HL-60/S4 treated with phorbol 12-myristate 13-acetate at 8.2 ng/mL for 4 days and 3 days (cell line): Measurements from ENCODE around the gene AKAP17A.
"Not testable (repeated sequence)": the region's sequence is repeated elsewhere in the genome, so short reads cannot be mapped to it uniquely, and the experiment has no call there.

Experiments used
- in situ Hi-C: fragments of 300-500 bp; cut with MboI; formaldehyde crosslinking; loops from 2 replicates; pipeline ENCODE4 v1.15.0; 2022; ENCODE audit warnings: low sequenced_read_pairs

The AKAP17A gene

DNA sequence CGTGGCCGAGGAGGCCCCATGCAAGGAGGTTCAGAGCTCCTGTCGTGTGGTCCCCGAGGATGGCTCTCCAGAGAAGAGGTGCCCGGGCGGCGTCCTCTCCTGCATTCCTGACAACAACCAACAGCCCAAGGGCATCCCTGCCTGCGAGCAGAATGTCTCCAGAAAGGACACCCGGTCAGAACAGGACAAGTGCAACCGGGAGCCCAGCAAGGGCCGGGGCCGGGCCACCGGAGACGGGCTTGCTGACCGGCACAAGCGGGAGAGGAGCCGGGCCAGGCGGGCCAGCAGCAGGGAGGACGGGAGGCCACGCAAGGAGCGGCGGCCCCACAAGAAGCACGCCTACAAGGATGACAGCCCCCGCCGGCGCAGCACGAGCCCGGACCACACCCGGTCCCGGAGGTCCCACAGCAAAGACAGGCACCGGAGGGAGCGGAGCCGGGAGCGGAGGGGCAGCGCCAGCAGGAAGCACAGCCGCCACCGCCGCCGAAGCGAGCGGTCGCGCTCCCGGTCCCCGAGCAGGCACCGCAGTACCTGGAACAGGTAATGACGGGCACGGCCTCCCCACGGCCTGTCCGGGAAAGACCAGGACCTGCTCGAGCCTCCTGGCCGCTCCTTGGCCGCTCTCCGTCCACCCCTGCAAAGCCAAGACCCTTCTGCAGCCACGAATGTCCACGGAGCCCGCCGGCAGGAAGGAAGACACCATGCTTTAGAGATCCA lies 9.8 kb downstream of the AKAP17A start:
- in situ Hi-C loops = no loop called here

DNA sequence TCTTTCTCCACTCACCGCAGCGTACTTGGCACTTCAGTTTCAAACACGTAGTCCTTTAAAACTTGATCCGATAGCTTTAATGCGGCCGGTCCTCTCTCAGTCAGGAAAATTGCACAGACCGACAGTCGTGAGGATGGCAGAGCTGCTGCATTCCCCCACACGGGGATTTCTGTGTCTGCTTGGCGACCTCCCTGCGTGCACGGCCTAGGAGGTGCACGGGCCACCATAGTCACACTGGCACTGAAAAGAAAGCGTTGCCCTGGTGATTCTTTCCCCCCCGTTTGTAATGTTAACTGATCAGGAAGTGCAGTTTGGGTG lies 10.3 kb downstream of the AKAP17A start:
- in situ Hi-C loops = no loop called here

DNA sequence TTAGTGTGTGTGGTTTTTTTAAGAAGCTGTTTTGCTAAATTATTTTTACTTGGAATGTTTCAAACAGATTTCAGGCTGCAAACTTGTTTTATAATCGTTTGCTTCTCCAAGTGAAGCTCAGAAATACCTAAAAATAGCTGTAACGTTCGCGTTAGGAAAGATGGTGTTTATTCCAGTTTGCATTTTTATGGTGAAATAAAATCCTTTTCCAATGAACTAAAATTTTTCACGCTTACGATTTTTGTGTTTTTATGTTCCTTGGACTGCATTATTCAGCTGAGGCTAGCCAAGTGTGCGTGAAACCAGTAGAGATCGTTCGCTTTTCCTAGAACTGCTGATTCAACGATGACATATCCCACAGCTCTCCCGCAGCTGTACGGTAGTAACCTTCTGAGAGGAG lies 10.9 kb downstream of the AKAP17A start:
- in situ Hi-C loops = no loop called here

DNA sequence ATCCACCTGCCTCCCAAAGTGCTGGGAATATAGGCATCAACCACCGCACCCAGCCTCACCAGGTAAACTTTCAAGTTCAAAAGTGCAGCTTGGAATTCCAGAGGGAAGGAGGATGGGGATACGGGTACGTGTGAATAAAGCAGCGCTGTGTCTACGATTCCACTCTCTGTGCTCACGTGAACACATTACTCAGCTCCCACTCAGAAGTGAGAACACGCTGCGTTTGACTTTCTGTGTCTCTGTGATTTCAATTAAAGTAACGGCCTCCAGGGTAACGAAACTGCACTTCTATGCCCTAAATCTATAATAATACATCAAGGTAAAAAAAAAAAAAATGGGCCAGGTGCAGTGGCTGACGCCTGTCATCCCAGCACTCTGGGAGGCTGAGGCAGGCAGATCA lies 15.1 kb downstream of the AKAP17A start:
- in situ Hi-C loops = no loop called here

DNA sequence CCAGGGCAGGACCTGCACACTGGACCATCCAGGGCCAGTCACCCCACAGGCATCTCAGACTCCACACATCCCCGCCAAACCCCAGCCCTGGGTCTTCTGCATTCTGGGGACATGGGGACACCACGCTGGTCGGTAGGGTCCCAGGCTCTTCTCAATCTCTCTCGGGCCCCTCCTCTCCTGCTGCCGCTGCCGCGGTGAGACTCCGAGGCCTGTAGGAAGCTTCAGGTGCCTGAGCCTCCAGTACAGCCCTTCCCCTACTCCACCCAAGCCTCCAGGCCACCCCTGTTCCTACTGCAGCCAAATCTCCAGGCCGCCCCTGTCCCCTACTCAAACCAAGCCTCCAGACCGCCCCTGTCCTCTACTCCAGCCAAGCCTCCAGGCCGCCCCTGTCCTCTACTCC lies 17.9 kb downstream of the AKAP17A start:
- in situ Hi-C loops = no loop called here

DNA sequence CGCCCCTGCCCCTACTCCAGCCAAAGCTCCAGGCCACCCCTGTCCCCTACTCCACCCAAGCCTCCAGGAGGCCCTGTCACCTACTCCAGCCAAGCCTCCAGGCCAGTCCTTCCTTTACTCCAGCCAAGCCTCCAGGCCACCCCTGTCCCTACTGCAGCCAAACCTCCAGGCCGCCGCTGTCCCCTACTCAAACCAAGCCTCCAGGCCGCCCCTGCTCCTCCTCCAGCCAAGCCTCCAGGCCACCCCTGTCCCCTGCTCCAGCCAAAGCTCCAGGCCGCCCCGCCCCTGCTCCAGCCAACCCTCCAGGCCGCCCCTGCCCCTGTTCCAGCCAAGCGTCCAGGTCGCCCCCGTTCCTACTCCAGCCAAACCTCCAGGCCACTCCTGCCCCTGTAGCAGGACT lies 18.4 kb downstream of the AKAP17A start:
- in situ Hi-C loops = no loop called here

DNA sequence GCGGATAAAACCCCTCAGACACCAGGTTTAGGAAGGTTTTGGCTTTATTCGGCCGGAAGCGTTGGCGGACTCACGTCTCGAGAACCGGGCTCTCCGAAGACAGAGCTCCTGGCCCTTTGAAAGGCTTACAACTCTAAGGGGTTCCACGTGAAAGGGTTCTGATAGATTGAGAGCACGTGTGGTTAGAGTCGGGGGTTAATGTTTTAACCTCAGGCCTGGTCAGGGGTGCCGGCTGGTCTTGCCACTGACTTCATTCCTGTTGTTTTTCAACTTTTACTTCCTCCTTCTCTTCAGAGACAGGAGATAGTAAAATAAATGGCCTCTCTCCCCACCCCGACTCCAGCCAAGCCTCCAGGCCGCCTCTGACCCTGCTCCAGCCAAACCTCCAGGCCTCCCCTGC lies 18.8 kb downstream of the AKAP17A start:
- in situ Hi-C loops = no loop called here

DNA sequence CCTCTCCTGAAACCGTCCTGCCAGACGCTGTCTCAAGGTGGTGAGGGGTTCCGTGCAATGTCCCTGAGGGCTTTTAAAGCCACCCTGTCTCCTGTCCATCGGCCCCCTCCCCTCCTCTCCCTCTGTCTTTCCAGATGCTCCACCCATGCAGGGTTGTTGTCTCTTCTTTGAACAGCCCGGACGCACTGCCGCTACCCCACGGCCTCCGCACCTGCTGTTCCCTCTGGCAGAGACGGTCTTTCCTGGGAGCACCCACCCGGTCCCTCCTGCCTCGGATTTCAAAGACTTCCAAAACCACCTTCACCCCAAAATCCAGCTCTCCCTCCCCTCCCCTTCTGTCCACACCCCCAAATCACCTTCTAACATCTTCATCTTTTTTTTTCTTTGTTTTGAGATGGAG lies 19.3 kb downstream of the AKAP17A start:
- in situ Hi-C loops = no loop called here

DNA sequence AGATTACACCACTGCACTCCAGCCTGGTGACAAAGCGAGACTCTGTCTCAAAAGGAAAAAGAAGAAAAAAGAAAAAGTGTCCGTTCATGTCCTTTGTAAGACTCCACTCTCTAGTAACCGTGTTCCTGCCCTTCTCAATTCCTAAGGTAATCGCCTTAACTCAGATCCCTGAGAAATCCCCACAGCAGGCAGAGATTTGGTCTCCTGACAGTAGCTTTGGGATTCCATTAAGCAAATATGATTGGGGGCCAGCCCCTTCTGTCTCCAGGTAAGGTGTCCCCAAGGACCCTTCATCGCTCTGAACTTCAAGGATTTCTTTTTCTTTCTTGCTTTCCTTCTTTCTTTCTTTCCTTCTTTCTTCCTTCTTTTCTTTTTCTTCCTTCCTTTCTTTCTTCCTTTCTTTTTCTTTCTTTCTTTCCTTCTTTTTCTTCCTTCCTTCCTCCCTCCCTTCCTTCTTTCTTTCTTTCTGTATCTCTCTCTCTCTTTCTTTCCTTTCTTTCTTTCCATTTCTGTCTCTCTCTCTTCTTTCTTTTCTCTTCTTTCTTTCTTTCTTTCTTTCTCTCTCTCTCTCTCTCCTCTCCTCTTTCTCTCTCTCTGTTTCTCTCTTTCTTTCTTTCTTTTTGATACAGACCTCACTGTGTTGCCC lies 21.4 kb downstream of the AKAP17A start:
- in situ Hi-C loops = no loop called here

DNA sequence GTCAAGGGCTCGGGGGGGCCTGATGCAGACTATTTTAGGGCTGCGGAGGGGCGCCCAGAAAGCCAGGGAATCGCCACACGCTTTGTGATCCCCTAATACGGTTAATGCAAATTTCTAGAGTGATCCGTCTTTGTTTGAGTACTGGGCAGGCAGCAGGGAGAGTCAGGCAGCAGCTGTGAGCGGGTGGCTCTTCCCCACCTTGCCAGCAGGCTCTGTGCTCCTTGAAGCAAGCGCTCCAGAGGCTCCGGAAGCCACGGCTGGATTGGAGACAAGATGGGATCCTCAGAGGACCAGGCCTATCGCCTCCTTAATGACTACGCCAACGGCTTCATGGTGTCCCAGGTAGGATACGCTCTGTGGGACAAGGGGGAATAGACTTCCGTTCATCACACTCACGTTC lies 23.5 kb downstream of the AKAP17A start, which contains the start of gene ASMT:
ASMT (plus strand) TSS at position 133 of the 400 bp plus-strand sequence; CDS start at position 274, 141 bp downstream.
- in situ Hi-C loops = no loop called here

DNA sequence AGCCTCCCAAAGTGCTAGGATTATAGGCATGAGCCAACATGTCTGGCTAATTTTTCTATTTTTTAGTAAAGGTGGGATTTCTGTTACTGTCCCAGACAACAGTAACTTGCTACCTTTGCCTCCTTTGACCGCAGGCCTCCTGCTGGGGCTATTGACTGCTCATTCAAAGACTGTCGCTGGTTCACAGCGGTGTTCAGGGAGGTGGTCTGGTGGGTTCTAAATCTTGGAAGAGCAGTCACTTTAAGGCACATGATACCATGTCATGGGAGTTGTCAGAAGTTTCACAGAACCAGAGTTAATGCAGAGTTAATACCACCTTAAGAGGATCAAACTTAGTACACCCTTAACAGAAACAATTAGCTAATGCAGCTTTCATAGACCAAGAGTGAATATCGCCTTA lies 27.3 kb downstream of the AKAP17A start:
- in situ Hi-C loops = no loop called here

DNA sequence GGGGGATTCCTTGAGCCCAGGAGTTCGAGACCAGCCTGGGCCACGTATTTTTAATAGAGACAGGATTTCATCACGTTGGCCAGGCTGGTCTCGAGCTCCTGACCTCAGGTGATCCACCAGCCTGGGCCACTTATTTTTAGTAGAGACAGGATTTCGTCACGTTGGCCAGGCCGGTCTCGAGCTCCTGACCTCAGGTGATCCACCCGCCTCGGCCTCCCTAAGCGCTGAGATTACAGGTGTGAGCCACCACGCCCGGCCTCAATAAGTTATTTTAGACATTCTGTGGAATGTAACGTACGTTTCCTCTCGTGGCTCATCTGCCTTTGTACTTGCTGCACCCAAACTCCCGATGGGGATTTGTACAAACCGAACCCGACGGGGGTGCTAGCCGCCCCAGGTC lies 32.3 kb downstream of the AKAP17A start:
- in situ Hi-C loops = no loop called here

DNA sequence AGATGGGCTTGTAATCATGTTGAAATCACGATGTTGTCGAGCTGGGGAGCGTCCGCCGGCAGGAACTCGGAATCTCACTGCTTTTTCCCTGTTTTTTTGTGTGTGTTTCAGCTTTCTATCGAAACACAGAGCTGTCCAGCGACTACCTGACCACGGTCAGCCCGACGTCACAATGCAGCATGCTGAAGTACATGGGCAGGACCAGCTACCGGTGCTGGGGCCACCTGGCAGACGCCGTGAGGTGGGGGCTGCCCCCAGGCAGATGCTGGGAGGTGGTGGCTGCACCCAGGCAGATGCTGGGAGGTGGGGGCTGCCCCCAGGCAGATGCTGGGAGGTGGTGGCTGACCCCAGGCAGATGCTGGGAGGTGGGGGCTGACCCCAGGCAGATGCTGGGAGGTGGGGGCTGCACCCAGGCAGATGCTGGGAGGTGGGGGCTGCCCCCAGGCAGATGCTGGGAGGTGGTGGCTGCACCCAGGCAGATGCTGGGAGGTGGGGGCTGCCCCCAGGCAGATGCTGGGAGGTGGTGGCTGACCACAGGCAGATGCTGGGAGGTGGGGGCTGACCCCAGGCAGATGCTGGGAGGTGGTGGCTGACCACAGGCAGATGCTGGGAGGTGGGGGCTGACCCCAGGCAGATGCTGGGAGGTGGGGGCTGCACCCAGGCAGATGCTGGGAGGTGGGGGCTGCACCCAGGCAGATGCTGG lies 32.9 kb downstream of the AKAP17A start:
- in situ Hi-C loops = not testable (repeated sequence)

DNA sequence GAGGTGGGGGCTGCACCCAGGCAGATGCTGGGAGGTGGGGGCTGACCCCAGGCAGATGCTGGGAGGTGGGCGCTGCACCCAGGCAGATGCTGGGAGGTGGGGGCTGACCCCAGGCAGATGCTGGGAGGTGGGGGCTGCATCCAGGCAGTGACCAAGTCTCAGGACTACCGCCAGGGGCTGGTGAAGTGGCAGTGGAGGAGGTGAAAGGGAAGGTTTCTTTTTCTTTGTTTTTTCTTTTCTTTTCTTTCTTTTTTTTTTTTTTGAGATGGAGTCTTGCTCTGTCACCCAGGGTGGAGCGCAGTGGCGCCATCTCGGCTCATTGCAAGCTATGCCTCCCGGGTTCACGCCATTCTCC lies 33.4 kb downstream of the AKAP17A start:
- in situ Hi-C loops = not testable (repeated sequence)

DNA sequence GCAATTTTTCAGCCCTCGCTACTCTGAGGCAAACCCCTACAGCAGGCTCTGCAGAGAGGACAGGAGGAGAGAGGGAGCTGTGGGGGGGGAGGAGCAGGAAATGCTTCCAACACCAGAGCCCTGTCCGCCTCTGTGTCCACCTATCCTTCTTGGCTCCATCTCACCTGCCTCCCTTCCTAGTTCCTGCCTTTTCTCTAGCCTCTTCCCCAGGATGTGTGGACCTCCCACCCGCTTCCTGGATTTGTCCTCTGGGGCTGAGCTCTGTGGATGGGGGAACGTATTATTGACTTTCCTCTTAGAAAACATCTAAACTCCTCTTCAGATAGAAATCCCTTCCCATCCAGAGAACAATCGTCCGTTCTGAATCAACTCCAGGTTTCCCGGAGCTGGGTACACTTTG lies 37.8 kb downstream of the AKAP17A start:
- in situ Hi-C loops = no loop called here

DNA sequence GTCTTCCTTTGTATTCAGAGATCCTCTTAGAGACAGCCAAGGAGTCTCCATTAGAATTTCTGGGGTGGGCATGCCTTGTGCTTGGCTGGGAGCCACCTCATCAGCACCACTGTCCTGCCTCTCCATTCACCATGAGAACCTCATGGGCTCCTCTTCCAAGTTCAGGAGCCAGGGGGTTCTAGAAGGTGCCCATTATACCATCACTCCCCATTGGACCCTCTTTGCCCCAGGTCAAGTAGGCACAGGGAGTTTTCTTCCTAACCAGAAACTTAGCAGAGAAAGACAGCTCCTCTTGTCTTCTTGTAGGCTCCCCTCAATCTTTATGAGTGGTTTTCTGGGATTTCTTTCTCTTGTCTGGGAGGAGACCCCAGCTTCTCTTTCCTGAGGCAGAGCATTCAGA lies 54.6 kb downstream of the AKAP17A start:
- in situ Hi-C loops = no loop called here

DNA sequence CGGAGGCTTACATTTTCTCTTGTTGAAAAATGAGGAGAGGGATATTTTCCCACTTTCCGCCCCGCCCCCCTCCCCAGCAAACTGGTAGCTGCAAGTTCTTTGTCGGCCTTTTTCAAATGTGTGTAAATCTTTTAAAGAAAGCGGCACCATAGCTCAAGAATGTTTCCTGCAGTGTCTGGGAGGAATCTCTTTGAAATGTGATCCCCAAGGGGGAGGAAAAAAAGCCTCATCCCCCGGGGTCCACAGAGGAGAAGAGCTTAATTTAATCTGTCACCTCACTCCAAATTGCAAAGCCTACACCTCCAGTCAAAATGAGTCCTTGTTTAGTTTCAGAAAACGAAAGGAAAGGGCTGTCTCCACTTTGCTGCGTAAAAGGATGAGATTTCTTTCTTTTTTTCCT lies 58.2 kb downstream of the AKAP17A start:
- in situ Hi-C loops = loop anchor here (25.0 kb wide), 1 partner anchor 963 kb away; no protein-coding TSS in a partner anchor
